CD4-positive, alpha-beta T cell (primary cell): Measurements from ENCODE around the gene NR5A2. TPM values are rescaled to one million over a fixed set of nuclear protein-coding genes. Genes with fewer than 3 reads are reported as not detected.

Source experiments
- ATAC-seq: fragments of 200-7000 bp; cut with Tn5 transposase; one replicate; pipeline ENCODE4 v1.10.0; 2022; ENCODE audit warnings: mild to moderate bottlenecking; ENCODE audit not compliant: poor library complexity
- CTCF ChIA-PET: fragments of 350-600 bp; sonication (Branson Sonifier 250); formaldehyde crosslinking; loops from one replicate; lab custom pipeline; 2021; ENCODE audit warnings: antibody characterized with exemption, inconsistent platforms; lab: Charles Lee
- POLR2A ChIA-PET: fragments of 350-600 bp; sonication (Branson Sonifier 250); formaldehyde crosslinking; loops from one replicate; lab custom pipeline; 2021; ENCODE audit warnings: antibody characterized with exemption, inconsistent platforms; lab: Charles Lee
- DNase-seq, 14 experiments: peaks; one replicate each; pipeline ENCODE4 v3.0.0-alpha.2; 2013 to 2020; ENCODE audit warnings: mixed read lengths in 2 of 14
- H3K27ac ChIP-seq, 2 donors: one replicate each; pipeline versions ENCODE4 v1.5.1 to v1.7.0; 2013; ENCODE audit warnings: low read length in 2 of 2, low read depth in 1 of 2, mild to moderate bottlenecking in 1 of 2
- H3K27me3 ChIP-seq, 2 experiments: 1 replicate in 1 of 2; 2 replicates in 1 of 2; pipeline versions ENCODE4 v1.6.1 to v1.7.0; 2013; ENCODE audit warnings: low read length in 2 of 2, control low read depth in 1 of 2, mild to moderate bottlenecking in 1 of 2, moderate library complexity in 1 of 2; ENCODE audit not compliant: insufficient read depth in 2 of 2, control insufficient read depth in 1 of 2
- H3K36me3 ChIP-seq: one replicate; pipeline ENCODE4 v1.6.1; 2013; ENCODE audit warnings: low read length, control low read depth; ENCODE audit not compliant: insufficient read depth
- H3K4me1 ChIP-seq: one replicate; pipeline ENCODE4 v1.6.1; 2013; ENCODE audit warnings: low read length, control low read depth; ENCODE audit not compliant: insufficient read depth
- H3K4me3 ChIP-seq: one replicate; pipeline ENCODE4 v1.5.1; 2013; ENCODE audit warnings: mild to moderate bottlenecking, low read length, moderate library complexity
- H3K9me3 ChIP-seq, 2 experiments: 1 replicate in 1 of 2; 2 replicates in 1 of 2; pipeline versions ENCODE4 v1.6.1 to v1.7.0; 2013; ENCODE audit warnings: low read length in 2 of 2, mild to moderate bottlenecking in 2 of 2, control low read depth in 1 of 2, moderate library complexity in 1 of 2; ENCODE audit not compliant: control insufficient read depth in 1 of 2, insufficient read depth in 1 of 2
- H3K27ac Mint-ChIP-seq: one replicate; pipeline ENCODE4 v1.8.0; 2020; ENCODE audit warnings: mixed read lengths
- H3K27me3 Mint-ChIP-seq: one replicate; pipeline ENCODE4 v1.8.0; 2021; ENCODE audit warnings: mixed read lengths
- H3K36me3 Mint-ChIP-seq: one replicate; pipeline ENCODE4 v1.8.0; 2021; ENCODE audit warnings: low read depth, mixed read lengths
- H3K4me1 Mint-ChIP-seq: one replicate; pipeline ENCODE4 v1.8.0; 2021; ENCODE audit warnings: low read depth, mixed read lengths
- H3K4me3 Mint-ChIP-seq: one replicate; pipeline ENCODE4 v1.8.0; 2020; ENCODE audit warnings: mild to moderate bottlenecking, mixed read lengths
- H3K9me3 Mint-ChIP-seq: one replicate; pipeline ENCODE4 v1.8.0; 2020; ENCODE audit warnings: mixed read lengths
- CTCF ChIP-seq: fragments of 200-600 bp; IDR thresholded peaks from one replicate; pipeline ENCODE4 v1.8.0; 2022; ENCODE audit warnings: antibody characterized with exemption, mild to moderate bottlenecking
- intact Hi-C, 2 experiments: fragments of 100-400 bp; cut with DNase I in 1 of 2; cut with micrococcal nuclease in 1 of 2; formaldehyde crosslinking; loops; one replicate each; pipeline versions ENCODE4 v1.15.1 to v1.9.0; 2023 to 2025; cut with DNase I, micrococcal nuclease
- total RNA-seq, 174 experiments: library from RNA in 2 of 174; stranded (reverse) in 2 of 174; gene quantifications; one replicate each; pipeline ENCODE4 v1.2.3 and lab custom pipeline; 2021 to 2026

Gene NR5A2
- total RNA-seq, 2 experiments from 2014 or later: not detected

- Histone ChIP-seq H3K27me3 (no peaks in the 10 kb centered on the region), H3K4me3 (no peak overlapping the region), H3K27ac (no peak overlapping the region), H3K9me3 (no peaks in the 10 kb centered on the region), H3K36me3 (no peaks in the 10 kb centered on the region), H3K4me1 (no peaks in the 10 kb centered on the region)
- H3K4me3 Mint-ChIP-seq: no peak overlapping the region
- CTCF ChIA-PET: no interaction called here
- TF ChIP-seq CTCF: no peak
- no peaks in the 10 kb centered on the region for H3K9me3 Mint-ChIP-seq
- no peak for ATAC-seq
- POLR2A ChIA-PET: no interaction called here
- H3K36me3 Mint-ChIP-seq: no peaks in the 10 kb centered on the region
- H3K4me1 Mint-ChIP-seq: no peaks in the 10 kb centered on the region
- DNase-seq: no peak
- intact Hi-C loops: no loop called here
- peaks cover 8% of the 10 kb centered on the region for H3K27me3 Mint-ChIP-seq
- H3K27ac Mint-ChIP-seq: no peak overlapping the region
These were observed 138.9 kb downstream of the NR5A2 start for GRCh38 chr1:200166411-200166810.

DNA sequence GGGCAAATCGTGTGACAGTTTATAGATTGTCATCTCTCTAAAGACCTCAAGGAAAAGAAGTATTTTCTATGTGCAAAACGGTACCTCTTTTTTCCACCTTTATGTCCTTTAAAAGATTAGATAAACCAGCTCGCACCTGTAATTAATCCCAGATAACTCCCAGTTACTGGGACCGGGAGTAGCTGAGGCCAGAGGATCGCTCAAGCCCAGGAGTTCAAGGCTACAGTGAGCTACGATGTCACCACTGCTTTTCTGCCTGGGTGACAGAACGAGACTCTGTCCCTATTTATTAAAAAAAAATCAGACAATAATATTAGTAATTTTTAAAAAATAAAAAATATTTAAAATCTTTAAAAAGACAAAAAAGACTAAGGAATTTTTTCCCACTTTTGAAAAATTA lies 141.4 kb downstream of the NR5A2 start:
- Histone ChIP-seq H3K4me1 (no peaks in the 10 kb centered on the region), H3K27ac (no peak overlapping the region), H3K27me3 (no peaks in the 10 kb centered on the region), H3K4me3 (no peak overlapping the region), H3K36me3 (no peaks in the 10 kb centered on the region), H3K9me3 (no peaks in the 10 kb centered on the region)
- ATAC-seq: no peak
- ChIA-PET CTCF (no interaction called here), POLR2A (interaction anchor here (0.7 kb wide), 1 partner anchor 15 kb away, joined by 3 read pairs; no protein-coding TSS in a partner anchor)
- Mint-ChIP-seq H3K4me1 (no peaks in the 10 kb centered on the region), H3K27ac (no peak overlapping the region), H3K4me3 (no peak overlapping the region), H3K36me3 (no peaks in the 10 kb centered on the region), H3K27me3 (peaks cover 8% of the 10 kb centered on the region), H3K9me3 (no peaks in the 10 kb centered on the region)
- no peak for TF ChIP-seq CTCF
- intact Hi-C loops: no loop called here
- no peak for DNase-seq

GRCh38 chr1:200172311-200172710 lies 144.8 kb downstream of the NR5A2 start:
- H3K36me3 Mint-ChIP-seq: no peaks in the 10 kb centered on the region
- intact Hi-C loops: no loop called here
- H3K27ac Mint-ChIP-seq: no peak overlapping the region
- no peaks in the 10 kb centered on the region for H3K9me3 Mint-ChIP-seq
- POLR2A ChIA-PET: no interaction called here
- CTCF ChIA-PET: no interaction called here
- Histone ChIP-seq H3K4me1 (no peaks in the 10 kb centered on the region), H3K4me3 (no peak overlapping the region), H3K36me3 (no peaks in the 10 kb centered on the region), H3K27ac (no peak overlapping the region), H3K27me3 (no peaks in the 10 kb centered on the region), H3K9me3 (no peaks in the 10 kb centered on the region)
- ATAC-seq: no peak
- no peak for TF ChIP-seq CTCF
- peaks cover 8% of the 10 kb centered on the region for H3K27me3 Mint-ChIP-seq
- no peak overlapping the region for H3K4me3 Mint-ChIP-seq
- DNase-seq: no peak
- H3K4me1 Mint-ChIP-seq: no peaks in the 10 kb centered on the region
